HG02610 (cell line): ENCODE results near the gene MIPEP.

ENCODE experiments used
- ATAC-seq: cut with Tn5 transposase; IDR thresholded peaks from one replicate; pipeline ENCODE4 v1.9.1; 2021; ENCODE audit warnings: mild to moderate bottlenecking, moderate library complexity; ENCODE audit not compliant: unreplicated experiment

Gene MIPEP

GRCh38 chr13:23811366-23812062 is 77.7 kb downstream of the MIPEP start:
- ATAC-seq: no peak

DNA sequence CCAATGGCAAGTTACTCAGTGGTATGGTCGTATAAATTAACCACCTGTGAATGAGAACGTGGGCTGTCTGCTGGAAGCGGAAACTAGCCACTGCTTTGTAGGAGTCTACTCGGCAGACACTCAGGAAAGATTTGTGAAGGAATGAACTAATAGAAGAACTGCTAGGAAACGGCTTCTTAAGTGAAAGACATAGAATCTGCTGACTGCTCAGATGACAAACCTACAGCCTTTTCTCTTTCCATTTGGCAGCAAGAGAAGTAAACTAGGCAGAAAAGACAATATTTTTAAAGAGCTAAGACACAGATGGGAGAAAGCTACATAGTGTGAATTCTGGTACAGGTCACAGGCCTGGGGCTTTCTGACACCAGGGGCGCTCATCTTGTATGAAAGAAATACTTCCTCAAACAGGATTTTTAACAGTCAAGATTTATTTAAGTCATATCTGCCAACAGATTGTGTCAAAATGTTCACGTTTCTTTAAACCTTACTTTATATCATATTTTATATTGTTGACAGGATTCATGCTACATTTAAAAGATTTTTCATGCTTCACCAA is 78.4 kb downstream of the MIPEP start:
- ATAC-seq: peak; percentile 39

GRCh38 chr13:23808803-23809202 is 80.4 kb downstream of the MIPEP start:
- no peak for ATAC-seq

GRCh38 chr13:23806874-23807526 is 82.2 kb downstream of the MIPEP start:
- ATAC-seq: peak; percentile 7

DNA sequence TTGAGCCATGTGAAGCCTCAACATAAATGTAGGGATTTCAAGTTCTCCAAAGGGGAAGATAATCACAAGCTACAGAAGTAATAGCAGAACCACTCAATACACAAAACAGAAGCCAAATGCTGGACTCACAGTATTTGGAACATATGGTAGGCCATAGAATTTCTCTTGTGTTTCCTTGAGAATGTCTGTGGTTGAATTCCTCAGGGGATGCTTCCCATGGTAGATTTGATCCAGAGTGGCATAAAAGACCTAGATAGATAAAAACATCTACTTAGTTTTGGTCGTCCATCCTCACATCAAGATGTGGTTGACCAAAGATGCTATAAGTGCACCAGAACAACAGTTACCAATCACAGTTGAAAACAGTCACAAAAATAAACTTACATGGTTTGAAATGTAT is 83.4 kb downstream of the MIPEP start:
- ATAC-seq: no peak

GRCh38 chr13:23805122-23805521 is 84.1 kb downstream of the MIPEP start:
- no peak for ATAC-seq

- ATAC-seq: no peak
Measured at GRCh38 chr13:23804166-23804565, 85.0 kb downstream of the MIPEP start.

DNA sequence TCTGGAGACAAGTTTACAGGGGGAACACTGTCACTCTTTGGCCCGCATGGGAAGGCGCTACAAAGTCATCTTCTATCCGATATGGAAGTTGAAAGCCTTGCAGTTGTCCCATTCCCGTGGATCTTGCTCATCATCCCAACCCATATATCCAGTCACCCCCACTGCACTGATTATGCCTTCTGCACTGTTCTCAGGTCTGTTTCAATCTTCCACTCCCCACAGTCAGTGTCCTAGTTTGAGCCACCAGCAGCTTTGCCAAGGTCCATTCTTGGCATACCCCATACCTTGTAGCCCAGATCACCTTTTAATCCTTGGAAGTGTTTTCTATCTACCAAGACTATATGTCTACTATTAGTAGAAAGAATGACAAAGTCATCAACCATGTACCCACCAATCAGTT is 88.1 kb downstream of the MIPEP start:
- no peak for ATAC-seq

DNA sequence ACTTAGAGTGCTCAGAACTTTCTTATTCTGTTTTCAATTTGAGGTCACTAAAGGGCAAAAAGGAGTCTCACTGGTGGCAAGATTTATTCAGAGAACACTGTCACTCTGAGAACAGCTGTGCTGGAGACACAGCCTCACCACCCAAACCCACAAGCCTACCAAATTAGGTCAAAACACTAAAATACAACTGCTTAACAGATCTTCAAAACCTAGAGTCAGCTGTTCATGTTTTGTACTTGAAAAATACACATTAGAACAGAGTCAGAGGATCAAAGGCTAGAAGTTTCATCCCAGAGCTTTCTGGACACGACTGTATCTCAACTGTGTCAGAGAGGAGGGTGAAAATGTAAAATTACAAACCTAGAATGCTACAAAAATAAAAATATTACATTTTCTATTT is 89.3 kb downstream of the MIPEP start:
- ATAC-seq: peak; percentile 87

- ATAC-seq: no peak
Measured at GRCh38 chr13:23797276-23797903, 91.8 kb downstream of the MIPEP start.

- no peak for ATAC-seq
Measured at GRCh38 chr13:23796551-23796950, 92.6 kb downstream of the MIPEP start.

- ATAC-seq: peak; percentile 55
Measured at GRCh38 chr13:23794267-23795161, 94.7 kb downstream of the MIPEP start.

GRCh38 chr13:23793711-23794110 is 95.5 kb downstream of the MIPEP start:
- no peak for ATAC-seq

- no peak for ATAC-seq
Measured at GRCh38 chr13:23792680-23793079, 96.5 kb downstream of the MIPEP start.

DNA sequence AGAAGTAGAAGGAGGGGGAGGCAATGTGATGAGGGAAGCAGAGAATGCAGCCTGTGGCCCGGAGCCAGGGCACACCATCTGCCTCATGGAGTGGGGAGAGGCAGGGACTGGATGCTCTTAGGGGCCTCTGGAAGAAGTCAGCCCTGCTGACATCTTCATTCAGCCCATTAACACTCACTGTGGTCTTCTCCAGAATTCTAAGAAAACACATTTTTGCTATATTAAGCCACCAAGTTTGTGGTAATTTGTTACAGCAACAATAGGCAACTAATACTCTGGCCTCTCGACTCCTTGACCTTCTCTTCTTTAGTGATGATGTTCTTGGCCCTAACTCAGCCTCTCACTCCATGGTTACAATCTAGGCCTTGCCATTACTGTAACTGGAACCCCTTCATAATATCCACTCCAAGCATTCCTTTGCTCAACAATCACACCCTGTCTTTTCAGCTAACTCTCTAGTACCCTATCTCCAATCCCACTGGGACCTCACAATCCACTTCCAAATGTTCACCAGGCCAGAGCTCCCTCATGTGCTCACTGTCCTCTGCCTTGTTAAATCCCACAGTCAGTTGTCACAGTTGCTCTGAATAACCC is 98.5 kb downstream of the MIPEP start:
- no peak for ATAC-seq

GRCh38 chr13:23789576-23790346 is 99.4 kb downstream of the MIPEP start:
- ATAC-seq: no peak

DNA sequence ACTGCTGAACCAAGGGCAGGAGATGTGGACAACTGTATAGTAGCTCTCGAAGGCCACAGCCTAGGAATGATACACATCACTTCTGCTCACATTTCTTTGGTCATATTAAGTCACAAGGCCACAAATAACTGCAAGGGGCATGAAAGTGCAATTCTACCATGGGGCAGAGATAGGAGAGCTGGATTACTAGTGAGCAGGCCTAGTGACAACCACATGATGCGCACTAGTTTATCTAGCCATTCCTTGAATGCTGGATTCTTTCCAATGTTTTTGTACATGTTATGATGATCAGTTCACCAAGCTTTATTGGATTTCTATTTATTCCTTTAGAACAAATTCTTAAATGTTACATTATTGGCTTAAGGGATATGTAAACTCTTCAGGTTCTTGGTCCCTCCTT is 100.7 kb downstream of the MIPEP start:
- ATAC-seq: no peak

- no peak for ATAC-seq
Measured at GRCh38 chr13:23787464-23787863, 101.7 kb downstream of the MIPEP start.

- no peak for ATAC-seq
Measured at GRCh38 chr13:23786607-23787006, 102.6 kb downstream of the MIPEP start.

- ATAC-seq: no peak
Measured at GRCh38 chr13:23778879-23779278, 110.3 kb downstream of the MIPEP start.
